Retinal pigment epithelial cell (primary cell): ENCODE data around the gene SPECC1L.

Experiments
- DNase-seq: peaks from one replicate; pipeline ENCODE4 v3.0.0-alpha.2; 2010; ENCODE audit warnings: low read depth
- H3K4me3 ChIP-seq: 2 replicates; pipeline ENCODE4 v1.5.1; 2011; ENCODE audit warnings: mild to moderate bottlenecking, low read length, control low read depth, moderate library complexity
- CTCF ChIP-seq: conservative IDR thresholded peaks from 2 replicates; pipeline ENCODE4 v1.5.1; 2011; ENCODE audit warnings: low read depth, low read length, control low read depth, inconsistent platforms

SPECC1L gene

GRCh38 chr22:24379536-24379935, 108.9 kb downstream of the SPECC1L start:
- TF ChIP-seq CTCF, result no peak
- no peak for DNase-seq
- no peak overlapping the region for H3K4me3 ChIP-seq

- DNase-seq, result no peak
- no peak overlapping the region for H3K4me3 ChIP-seq
- no peak for TF ChIP-seq CTCF
Measured at GRCh38 chr22:24380220-24380904, 109.7 kb downstream of the SPECC1L start.

GRCh38 chr22:24380905-24381230, 110.2 kb downstream of the SPECC1L start:
- TF ChIP-seq CTCF, result no peak
- no peak for DNase-seq
- H3K4me3 ChIP-seq, result no peak overlapping the region

- no peak for DNase-seq
- no peak for TF ChIP-seq CTCF
- no peak overlapping the region for H3K4me3 ChIP-seq
Measured at GRCh38 chr22:24383061-24383460, 112.4 kb downstream of the SPECC1L start.

GRCh38 chr22:24384131-24384530, 113.5 kb downstream of the SPECC1L start:
- no peak for DNase-seq
- H3K4me3 ChIP-seq, result no peak overlapping the region
- TF ChIP-seq CTCF, result no peak

- TF ChIP-seq CTCF, result no peak
- H3K4me3 ChIP-seq, result no peak overlapping the region
- DNase-seq, result no peak
Measured at GRCh38 chr22:24386937-24387471, 116.4 kb downstream of the SPECC1L start.

GRCh38 chr22:24389680-24390079, 119.0 kb downstream of the SPECC1L start:
- DNase-seq, result no peak
- no peak overlapping the region for H3K4me3 ChIP-seq
- TF ChIP-seq CTCF, result no peak
